HT-29 (cell line): ENCODE data around the gene ARMC8. TPM values are rescaled to one million over a fixed set of nuclear protein-coding genes. Genes with fewer than 3 reads are reported as not detected.

Source experiments
- DNase-seq: peaks from one replicate; pipeline ENCODE4 v3.0.0-alpha.2; 2015; ENCODE audit warnings: low spot score
- total RNA-seq: library from RNA; depleted of rRNA; stranded (reverse); fragments of >200 nt; shearing (Covaris generic); gene quantifications from 2 replicates; pipeline ENCODE4 v1.2.3, GENCODE V29; 2014

The ARMC8 gene
- total RNA-seq, 1 experiment from 2014 or later, result 21.7 TPM

GRCh38 chr3:138245026-138245425, 57.9 kb downstream of the ARMC8 start:
- DNase-seq, result no peak

DNA sequence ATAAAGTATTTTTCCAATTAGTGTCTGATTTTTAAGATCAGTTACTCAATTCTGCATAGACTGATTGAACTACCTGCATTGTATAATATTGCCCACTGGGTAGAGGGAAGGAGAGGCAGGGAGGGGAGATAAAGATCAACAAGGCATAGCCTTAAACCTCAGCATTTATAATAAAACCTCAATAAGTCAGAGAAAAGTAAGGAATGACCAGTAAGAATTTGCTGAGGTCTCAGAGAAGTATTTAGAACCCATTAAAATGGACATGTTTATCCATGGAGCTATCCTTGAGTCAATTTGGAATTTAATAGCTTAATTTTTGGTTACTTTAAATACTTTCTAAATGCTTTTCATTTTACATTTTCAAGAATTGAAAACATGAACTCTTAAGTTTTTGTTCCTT, 62.5 kb downstream of the ARMC8 start:
- no peak for DNase-seq

GRCh38 chr3:138253609-138254008, 66.5 kb downstream of the ARMC8 start:
- no peak for DNase-seq

DNA sequence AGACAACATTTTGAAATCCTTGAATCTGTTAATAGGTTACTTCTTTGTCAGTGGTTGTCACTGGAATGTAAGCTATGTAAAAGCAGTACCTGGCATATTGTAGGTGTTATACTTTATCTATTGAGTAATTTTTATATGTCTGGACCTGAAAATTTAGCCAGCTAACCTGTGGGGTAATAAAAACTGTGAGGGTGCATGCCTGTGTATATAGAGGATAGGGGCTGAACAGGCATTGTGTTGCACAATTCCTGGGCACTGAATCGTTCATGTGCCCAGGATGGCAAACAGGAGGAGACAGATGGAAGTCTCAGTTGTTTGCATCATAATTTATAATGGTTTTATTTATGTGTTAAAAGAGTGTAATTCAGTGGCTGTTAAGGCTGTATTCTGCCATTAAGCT, 67.1 kb downstream of the ARMC8 start:
- DNase-seq, result no peak

- DNase-seq, result no peak
Measured at GRCh38 chr3:138256022-138256421, 68.9 kb downstream of the ARMC8 start.

- no peak for DNase-seq
Measured at GRCh38 chr3:138257986-138258385, 70.9 kb downstream of the ARMC8 start.

DNA sequence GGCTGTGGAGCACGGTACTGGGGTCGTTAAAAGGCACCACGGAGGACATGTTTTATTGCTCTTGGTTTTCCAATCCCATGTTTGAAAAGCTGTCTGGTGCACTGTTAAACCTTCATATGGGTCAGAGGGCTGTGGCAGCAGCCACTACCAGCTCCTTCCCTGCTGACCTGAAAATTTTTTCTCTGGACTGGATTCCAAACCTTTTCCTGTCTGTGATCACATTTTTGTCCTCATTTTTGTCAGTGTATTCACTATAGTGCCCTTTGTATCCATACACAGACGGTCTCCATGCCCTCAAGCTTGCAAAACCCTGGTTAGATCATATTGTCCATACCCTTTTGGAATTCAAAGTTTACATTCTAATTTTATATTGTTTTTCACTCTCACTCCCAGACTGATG, 72.0 kb downstream of the ARMC8 start:
- DNase-seq, result no peak

DNA sequence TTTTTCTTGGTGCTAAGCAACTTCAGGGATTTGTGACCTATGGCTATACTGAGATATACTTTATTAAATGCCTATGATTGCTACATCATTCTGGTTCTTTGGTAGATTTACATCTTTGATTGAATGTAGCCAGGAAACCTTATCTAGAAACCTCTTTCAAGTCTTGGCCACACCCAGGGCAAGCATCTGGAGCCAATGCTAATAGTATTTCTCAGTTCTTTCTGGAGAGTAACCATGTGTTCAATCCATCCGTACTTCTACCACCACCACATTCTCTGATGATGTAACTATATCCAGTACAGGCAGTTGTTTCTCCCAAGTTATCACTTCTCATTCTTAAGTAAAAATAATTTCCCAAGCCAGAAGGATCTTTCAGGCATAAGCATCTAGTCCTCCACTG, 73.5 kb downstream of the ARMC8 start:
- no peak for DNase-seq

DNA sequence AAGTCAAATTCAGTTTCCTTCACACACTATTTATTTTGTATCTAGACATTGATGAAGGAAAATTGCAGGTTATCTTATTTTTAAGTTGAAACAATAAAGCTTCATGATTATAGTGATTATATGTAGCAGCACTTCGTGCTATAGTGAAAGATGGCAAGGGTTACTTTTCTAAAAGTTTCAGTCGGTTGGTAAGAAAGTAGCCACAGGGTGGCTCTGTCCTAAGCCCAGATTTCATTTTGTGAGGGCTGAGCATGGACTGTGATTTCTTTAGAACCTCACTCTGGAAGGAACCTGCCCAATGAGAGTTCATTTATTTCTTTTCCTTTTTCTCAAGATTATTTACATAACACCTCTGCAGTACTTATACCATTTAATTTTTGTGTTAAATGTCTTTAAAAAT, 76.0 kb downstream of the ARMC8 start:
- DNase-seq, result no peak

DNA sequence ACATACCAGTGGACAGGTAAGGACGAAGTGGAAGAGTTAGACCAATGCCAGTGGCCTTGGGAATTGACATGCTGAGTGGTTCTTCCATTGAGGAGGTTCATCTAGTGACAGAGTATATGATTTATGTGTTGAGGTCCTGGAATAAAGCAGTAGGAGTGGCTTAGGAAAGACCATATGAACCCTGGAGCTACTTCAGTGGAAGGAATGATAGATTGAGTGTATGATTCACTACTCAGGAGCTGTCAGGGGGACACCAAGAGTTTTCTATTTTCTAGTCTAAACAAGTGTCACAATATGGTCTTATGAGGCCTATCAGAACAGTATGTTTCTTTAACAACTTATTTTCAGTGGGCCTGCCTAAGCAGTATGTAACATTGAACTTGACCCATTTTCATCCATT, 78.6 kb downstream of the ARMC8 start:
- DNase-seq, result no peak

DNA sequence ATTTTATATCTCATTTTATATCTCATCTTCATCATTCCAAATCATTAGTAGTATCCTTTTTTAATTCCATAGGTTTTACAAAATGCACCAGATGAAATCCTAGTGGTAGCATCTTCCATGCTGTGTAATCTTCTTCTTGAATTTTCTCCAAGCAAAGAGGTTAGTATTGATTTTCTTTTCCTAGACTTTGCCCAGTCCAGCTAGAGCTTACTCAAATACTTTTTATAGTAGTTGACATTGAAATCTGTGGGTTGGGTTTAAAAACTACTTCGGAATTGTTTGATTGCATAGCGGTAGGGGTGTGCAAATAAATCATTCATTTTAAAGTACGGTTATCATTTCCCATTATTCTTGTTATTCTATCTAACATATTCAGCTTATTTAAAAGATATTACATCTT, 80.0 kb downstream of the ARMC8 start:
- no peak for DNase-seq

GRCh38 chr3:138270245-138270644, 83.1 kb downstream of the ARMC8 start:
- no peak for DNase-seq

- no peak for DNase-seq
Measured at GRCh38 chr3:138271189-138271794, 84.2 kb downstream of the ARMC8 start.

DNA sequence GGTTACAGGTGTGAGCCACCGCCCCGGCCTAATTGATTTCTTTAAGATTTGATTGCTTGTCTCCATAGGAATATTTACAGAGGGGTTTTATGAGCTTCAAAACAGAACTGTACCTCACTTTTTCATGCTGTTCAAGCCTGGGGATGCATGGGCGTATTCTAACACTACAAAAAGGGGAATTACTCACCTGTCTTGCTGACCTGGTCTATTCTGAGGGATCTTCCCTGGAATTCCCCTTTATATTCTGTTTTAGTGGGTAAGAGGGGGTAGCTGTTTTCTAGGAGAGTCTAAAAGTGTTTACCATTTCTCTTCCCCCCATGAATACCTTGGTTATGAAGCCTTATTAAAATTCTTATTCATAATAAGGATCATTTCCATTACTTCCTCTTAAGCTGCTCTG, 94.5 kb downstream of the ARMC8 start:
- no peak for DNase-seq

GRCh38 chr3:138282836-138283235, 95.7 kb downstream of the ARMC8 start:
- DNase-seq, result no peak

DNA sequence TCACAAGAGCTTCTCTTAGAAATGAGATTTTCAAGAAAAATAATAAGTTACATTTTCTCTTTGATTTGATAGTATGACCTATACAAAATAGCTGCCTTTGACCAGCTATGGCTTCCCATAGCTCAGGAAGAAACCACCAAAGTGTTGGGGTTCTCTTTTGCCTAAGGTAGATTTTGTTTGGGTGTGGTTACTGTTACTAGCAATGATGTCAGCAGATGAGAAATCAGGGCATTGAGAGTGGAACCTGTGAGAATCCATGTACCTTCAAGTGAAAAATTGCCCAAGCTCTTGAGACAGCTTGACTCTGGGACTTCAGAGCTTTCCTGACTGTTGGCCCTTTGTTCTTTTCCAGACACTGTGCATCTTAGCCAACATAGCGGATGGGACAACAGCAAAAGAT, 97.0 kb downstream of the ARMC8 start:
- no peak for DNase-seq

GRCh38 chr3:138284957-138285477, 97.9 kb downstream of the ARMC8 start:
- peak; percentile 8 for DNase-seq

DNA sequence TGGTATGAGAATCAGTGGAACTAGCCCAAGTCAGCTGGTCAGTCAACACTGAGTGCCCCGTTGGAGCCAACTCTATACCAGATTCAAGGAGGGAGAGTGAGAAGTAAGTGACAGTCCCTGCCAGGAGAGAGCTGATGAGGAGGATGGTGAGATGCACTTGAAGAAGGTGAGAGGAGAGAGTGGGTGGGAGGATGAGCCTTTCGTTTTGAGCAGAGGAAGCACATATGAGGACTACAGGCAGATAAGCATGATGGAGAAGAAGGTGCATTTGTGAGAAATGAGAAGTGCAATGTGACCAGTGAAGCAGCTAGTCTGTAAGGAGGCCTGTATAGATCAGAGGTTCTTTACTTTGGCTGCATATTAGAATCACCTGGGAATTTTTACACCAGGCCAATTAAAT, 102.2 kb downstream of the ARMC8 start:
- no peak for DNase-seq

DNA sequence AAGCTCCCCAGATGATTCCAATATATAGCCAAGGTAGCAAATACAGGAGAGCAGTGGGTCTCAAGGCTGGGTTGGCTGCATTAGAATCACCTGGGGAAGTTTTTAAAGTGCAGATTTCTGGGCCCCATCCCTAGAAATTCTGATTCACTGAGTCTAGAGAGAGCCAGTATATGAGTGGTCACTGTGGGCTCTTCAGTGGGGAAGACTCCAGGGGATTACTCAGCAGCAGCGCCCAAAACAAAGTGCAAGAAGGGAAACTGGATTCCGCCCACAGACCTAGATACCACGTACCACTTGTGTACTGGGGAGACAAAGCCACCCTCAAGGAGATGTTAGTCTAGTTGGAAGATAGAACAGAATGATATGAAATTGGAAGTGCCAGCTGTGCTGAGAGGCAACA, 102.6 kb downstream of the ARMC8 start:
- no peak for DNase-seq

DNA sequence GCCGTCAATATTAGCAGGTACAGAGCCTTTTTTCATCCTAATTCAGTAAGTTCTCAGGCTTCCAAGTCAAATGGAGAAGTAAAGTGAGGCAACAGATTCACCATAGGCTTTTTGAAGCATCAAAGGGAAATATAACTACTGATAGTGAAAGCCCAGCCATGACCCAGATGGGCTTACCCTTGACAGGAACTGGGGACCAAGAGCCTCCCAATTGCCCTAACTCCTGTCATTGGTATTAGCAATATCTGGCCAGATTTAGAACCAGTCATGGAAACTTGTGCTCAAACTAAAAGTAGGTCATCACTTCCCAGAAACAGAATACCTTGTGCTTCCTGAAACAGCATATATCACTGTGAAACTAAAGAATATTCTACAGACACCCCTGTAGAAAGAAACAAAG, 109.5 kb downstream of the ARMC8 start:
- no peak for DNase-seq

DNA sequence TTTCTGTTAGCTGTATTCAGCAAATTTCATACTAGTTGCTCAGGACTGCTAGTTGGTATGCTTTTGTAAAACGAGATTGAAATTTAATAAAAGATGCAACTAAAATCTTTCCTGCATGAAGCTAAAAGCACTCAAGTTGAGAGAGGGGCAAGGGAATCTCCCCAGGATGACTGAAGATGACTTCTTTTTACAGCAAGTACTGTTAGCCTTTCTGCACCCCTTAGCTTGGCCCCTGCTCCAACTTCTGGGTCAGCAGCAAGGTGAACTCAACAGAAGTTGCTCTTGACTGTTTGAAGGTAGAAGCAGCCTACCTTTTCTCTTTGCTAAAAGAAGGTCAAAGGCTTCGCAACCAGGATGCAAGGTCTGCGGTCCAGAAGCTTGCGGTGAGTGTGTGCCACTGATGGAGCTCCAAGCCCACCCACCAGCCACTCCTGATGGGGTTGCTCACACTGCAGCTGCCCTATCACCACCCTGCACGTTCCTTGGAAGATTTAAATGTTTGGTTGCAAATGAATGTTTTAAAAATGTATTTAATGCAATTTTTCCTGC, 110.0 kb downstream of the ARMC8 start:
- DNase-seq, result no peak

- DNase-seq, result no peak
Measured at GRCh38 chr3:138297876-138298275, 110.8 kb downstream of the ARMC8 start.

- DNase-seq, result no peak
Measured at GRCh38 chr3:138300647-138301046, 113.5 kb downstream of the ARMC8 start.

GRCh38 chr3:138303474-138303873, 116.4 kb downstream of the ARMC8 start:
- DNase-seq, result no peak
